ENCODE measurements around the gene ARFGEF3.
A peak's percentile ranks its signal among the peaks of the same experiment; 100 is the strongest.

ARFGEF3 gene

DNA sequence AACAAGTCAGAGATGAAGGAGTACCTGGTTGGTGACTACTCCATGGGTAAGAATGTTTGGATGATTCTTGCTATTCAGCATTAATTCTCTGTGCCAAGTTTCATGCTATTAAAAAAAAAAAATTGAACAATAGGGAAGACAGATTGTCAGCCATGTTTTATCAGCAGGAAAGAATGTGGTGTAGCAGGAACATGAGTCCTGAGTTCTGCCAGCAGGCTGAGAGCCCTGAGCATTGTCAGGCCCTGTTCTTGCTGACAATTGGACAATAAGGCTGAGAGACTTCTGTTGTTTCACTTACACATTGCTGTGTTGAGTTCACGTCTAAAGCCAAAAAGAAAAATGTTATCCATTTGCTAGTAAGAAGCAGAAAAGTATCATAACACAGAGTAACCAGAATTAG, 145.6 kb downstream of the ARFGEF3 start:
- no peak overlapping the region for H3K4me3 ChIP-seq (replicated peaks; ENCODE audit: low read depth, low read length)
- peak; percentile 63 for DNase-seq (ENCODE audit: low read depth)
- TF ChIP-seq, protein P1, sequence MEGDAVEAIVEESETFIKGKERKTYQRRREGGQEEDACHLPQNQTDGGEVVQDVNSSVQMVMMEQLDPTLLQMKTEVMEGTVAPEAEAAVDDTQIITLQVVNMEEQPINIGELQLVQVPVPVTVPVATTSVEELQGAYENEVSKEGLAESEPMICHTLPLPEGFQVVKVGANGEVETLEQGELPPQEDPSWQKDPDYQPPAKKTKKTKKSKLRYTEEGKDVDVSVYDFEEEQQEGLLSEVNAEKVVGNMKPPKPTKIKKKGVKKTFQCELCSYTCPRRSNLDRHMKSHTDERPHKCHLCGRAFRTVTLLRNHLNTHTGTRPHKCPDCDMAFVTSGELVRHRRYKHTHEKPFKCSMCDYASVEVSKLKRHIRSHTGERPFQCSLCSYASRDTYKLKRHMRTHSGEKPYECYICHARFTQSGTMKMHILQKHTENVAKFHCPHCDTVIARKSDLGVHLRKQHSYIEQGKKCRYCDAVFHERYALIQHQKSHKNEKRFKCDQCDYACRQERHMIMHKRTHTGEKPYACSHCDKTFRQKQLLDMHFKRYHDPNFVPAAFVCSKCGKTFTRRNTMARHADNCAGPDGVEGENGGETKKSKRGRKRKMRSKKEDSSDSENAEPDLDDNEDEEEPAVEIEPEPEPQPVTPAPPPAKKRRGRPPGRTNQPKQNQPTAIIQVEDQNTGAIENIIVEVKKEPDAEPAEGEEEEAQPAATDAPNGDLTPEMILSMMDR (IDR thresholded peaks at IDR 0.05; ENCODE audit: low read length, missing control alignments): no peak

DNA sequence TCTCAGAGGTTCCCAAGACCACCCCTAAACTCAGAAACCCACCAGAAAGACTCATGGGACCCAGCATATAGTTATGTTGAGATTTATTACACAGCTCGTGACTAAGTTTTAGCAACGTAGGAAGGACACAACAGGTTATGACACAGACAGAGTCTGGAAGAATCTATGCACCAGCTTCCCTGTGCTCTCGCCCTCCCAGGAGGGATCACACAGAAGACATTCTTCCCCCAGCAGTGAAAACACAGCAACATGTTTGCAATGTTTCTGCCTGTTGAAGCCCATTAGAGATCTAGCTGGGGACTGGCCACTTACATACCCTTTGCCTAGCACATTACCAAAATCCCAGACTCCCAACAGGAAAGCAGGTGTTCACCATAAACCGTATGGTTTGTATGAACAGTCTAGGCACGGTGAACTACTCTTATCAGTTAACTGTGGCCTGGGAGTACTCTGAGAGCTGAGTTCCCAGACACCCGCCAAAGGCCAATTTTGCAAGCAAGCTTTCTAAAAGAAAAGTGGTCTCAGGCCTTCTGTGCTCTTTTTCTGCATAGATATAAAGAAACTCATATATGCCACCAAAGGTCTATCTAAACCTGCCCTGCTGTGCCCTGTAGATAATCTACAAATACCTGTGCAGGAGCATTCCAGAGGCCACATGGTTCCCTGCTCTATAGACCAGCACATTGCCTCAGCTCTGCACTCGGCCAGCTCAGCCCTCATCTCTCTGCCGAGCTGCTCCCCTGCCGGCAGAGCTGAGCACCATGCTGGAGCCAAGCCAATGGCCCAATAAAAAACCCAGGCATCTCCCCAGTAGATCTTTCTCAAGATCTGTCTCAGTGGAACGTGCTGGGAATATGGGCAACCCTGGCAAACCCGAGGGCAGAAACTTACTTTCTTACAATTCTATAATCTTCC, 146.3 kb downstream of the ARFGEF3 start:
- DNase-seq (ENCODE audit: low read depth): peak; percentile 13
- TF ChIP-seq, protein P1 (IDR thresholded peaks at IDR 0.05; ENCODE audit: low read length, missing control alignments): peak; percentile 10
- no peak overlapping the region for H3K4me3 ChIP-seq (replicated peaks; ENCODE audit: low read depth, low read length)

DNA sequence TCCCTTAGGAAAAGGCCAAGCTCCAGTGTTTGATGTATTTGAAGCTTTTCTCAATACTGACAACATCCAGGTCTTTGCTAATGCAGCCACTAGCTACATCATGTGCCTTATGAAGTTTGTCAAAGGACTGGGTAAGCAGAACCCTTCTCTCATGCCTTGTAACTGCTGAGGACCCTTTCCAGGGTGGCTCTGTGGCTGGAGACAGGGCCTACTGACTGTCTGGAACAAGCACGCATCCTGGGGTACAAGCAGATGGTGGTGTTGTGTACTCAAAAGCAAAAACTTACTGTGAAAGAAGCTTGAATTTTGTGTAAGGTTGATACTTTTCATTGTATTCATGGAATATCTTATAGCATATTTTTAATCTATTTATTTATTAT, 147.0 kb downstream of the ARFGEF3 start:
- DNase-seq (ENCODE audit: low read depth): no peak
- no peak overlapping the region for H3K4me3 ChIP-seq (replicated peaks; ENCODE audit: low read depth, low read length)
- TF ChIP-seq, protein P1 (IDR thresholded peaks at IDR 0.05; ENCODE audit: low read length, missing control alignments): no peak

DNA sequence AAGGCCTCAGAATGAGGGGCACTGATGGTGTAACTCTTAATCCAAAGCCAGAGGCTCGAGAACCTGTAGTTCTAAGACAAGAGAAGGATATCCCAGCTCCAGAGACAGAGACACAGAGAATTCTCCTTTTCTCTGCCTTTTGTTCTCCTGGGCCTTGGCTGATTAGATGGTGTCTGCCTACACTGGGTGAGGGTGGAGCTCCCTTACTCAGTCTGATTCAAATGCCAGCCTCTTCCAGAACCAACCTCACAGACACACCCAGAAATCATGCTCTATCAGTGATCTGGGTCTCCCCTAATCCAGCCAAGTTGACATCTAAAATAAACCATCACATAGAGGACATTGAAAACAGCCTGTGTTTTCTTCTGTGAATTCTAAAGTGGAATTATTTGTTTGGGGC, 148.0 kb downstream of the ARFGEF3 start:
- DNase-seq (ENCODE audit: low read depth): no peak
- TF ChIP-seq, protein P1 (IDR thresholded peaks at IDR 0.05; ENCODE audit: low read length, missing control alignments): no peak
- no peak overlapping the region for H3K4me3 ChIP-seq (replicated peaks; ENCODE audit: low read depth, low read length)

DNA sequence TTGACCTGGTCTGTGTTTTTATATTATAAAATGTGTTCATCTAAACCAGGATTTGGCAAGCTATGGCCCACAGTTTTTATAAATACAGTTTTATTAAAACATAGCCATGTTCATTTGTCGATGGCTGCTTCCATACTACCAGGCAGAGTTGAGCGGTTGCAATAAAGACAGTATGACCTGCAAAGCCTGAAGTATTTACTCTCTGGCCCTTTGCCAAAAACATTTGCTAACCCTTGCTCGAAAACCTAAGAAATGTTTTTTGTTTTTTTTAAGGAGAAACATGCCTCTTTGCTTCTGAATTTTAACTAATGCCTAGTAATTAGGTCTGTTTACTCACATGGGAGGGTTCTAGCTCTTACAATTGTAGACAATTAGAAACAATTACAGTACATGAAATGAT, 148.6 kb downstream of the ARFGEF3 start:
- no peak overlapping the region for H3K4me3 ChIP-seq (replicated peaks; ENCODE audit: low read depth, low read length)
- TF ChIP-seq, protein P1 (IDR thresholded peaks at IDR 0.05; ENCODE audit: low read length, missing control alignments): no peak
- DNase-seq (ENCODE audit: low read depth): peak; percentile 10

DNA sequence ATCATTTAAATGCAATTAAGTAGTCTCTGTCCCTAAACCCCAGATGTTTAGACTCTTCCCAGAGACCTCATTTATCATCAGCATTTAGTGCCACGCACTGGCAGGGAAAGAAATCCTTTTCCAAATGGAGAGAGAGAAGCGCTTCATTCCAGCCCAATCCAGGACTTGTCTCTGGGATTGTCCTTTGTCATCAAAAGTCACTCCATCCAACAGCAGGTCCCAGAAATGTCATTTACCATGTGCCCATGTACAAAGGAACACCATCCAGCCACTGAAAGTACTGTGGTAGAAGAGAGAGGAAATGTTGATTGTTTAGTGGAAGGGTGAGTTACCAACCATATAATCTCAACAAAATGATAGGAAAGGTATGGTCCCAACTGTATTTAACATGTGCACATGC, 149.1 kb downstream of the ARFGEF3 start:
- no peak for DNase-seq (ENCODE audit: low read depth)
- TF ChIP-seq, protein P1 (IDR thresholded peaks at IDR 0.05; ENCODE audit: low read length, missing control alignments): no peak
- no peak overlapping the region for H3K4me3 ChIP-seq (replicated peaks; ENCODE audit: low read depth, low read length)

DNA sequence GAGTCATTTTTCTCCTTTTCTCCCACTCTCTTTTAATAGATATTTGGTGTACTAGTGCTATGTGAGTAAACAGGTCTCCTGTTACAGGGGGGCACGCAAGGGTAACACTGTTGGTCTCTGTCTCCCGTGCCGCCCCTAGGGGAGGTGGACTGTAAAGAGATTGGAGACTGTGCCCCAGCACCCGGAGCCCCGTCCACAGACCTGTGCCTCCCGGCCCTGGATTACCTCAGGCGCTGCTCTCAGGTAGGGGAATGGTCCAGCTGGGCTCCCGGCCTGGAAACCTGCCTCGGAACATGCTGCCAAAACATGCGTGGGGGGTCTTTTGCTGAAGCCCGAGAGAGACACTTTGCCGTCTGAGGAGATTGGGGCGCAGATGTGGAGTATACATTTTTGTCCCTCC, 149.5 kb downstream of the ARFGEF3 start:
- no peak overlapping the region for H3K4me3 ChIP-seq (replicated peaks; ENCODE audit: low read depth, low read length)
- TF ChIP-seq, protein P1 (IDR thresholded peaks at IDR 0.05; ENCODE audit: low read length, missing control alignments): no peak
- no peak for DNase-seq (ENCODE audit: low read depth)

All from fibroblast of pulmonary artery (primary cell).